T-cell (primary cell): Measurements from ENCODE around the gene NCKAP5L. TPM values are rescaled to one million over a fixed set of nuclear protein-coding genes. Genes with fewer than 3 reads are reported as not detected.

Experiments used
- ATAC-seq, 4 experiments: fragments of 200-7000 bp in 3 of 4; fragments of 150-1000 bp in 1 of 4; cut with Tn5 transposase; replicated peaks in 1 of 4; 1 replicate in 3 of 4; 2 replicates in 1 of 4; pipeline ENCODE4 v1.10.0; 2021; ENCODE audit warnings: moderate library complexity in 3 of 4, mild to moderate bottlenecking in 2 of 4, moderate number of reproducible peaks in 1 of 4
- CTCF ChIA-PET, 2 donors: fragments of 300-600 bp; sonication (Branson Sonifier 250); formaldehyde crosslinking; loops; one replicate each; lab custom pipeline; 2022; ENCODE audit warnings: antibody characterized with exemption in 2 of 2; lab: Charles Lee
- POLR2A ChIA-PET, 2 donors: fragments of 300-600 bp; sonication (Branson Sonifier 250); formaldehyde crosslinking; loops; one replicate each; lab custom pipeline; 2022; ENCODE audit warnings: antibody characterized with exemption in 2 of 2; lab: Charles Lee
- DNase-seq, 35 experiments: peaks; one replicate each; pipeline versions ENCODE4 v3.0.0 to v3.0.0-alpha.2; 2013 to 2023
- H3K27ac ChIP-seq: one replicate; pipeline ENCODE4 v1.5.1; 2013; ENCODE audit warnings: low read length
- H3K27me3 ChIP-seq, 2 experiments: replicated peaks in 1 of 2; 1 replicate in 1 of 2; 2 replicates in 1 of 2; pipeline versions ENCODE4 v1.6.1 to v1.7.0; 2013; ENCODE audit warnings: low read length in 1 of 2, mixed read lengths in 1 of 2; ENCODE audit not compliant: control insufficient read depth in 2 of 2, insufficient read depth in 2 of 2; ENCODE audit errors: extremely low read depth in 1 of 2
- H3K36me3 ChIP-seq, 2 donors: 1 replicate in 1 of 2; 2 replicates in 1 of 2; pipeline versions ENCODE4 v1.6.1 to v1.7.0; 2013; ENCODE audit warnings: low read length in 1 of 2; ENCODE audit not compliant: control insufficient read depth in 2 of 2, insufficient read depth in 1 of 2; ENCODE audit errors: extremely low read depth in 1 of 2
- H3K4me1 ChIP-seq, 2 experiments: 1 replicate in 1 of 2; 2 replicates in 1 of 2; pipeline versions ENCODE4 v1.6.1 to v1.7.0; 2013; ENCODE audit warnings: low read length in 2 of 2, mixed read lengths in 1 of 2; ENCODE audit not compliant: insufficient read depth in 2 of 2, control insufficient read depth in 1 of 2; ENCODE audit errors: extremely low read depth in 1 of 2
- H3K4me3 ChIP-seq, 2 donors: 1 replicate in 1 of 2; 2 replicates in 1 of 2; pipeline versions ENCODE4 v1.5.1 to v1.7.0; 2013; ENCODE audit warnings: mild to moderate bottlenecking in 2 of 2, low read length in 1 of 2, moderate library complexity in 1 of 2; ENCODE audit not compliant: control insufficient read depth in 1 of 2; ENCODE audit errors: extremely low read depth in 1 of 2
- H3K9me3 ChIP-seq: 2 replicates; pipeline ENCODE4 v1.7.0; 2013
- H3K27ac Mint-ChIP-seq, 2 donors: one replicate each; pipeline ENCODE4 v1.8.0; 2020 to 2021; ENCODE audit warnings: mild to moderate bottlenecking in 2 of 2, mixed read lengths in 2 of 2
- H3K27me3 Mint-ChIP-seq, 2 donors: one replicate each; pipeline ENCODE4 v1.8.0; 2021 to 2022; ENCODE audit warnings: mixed read lengths in 2 of 2
- H3K36me3 Mint-ChIP-seq: one replicate; pipeline ENCODE4 v1.8.0; 2021; ENCODE audit warnings: mixed read lengths
- H3K4me1 Mint-ChIP-seq, 3 donors: one replicate each; pipeline ENCODE4 v1.8.0; 2020 to 2022; ENCODE audit warnings: mixed read lengths in 3 of 3, mild to moderate bottlenecking in 1 of 3
- H3K4me3 Mint-ChIP-seq, 3 donors: one replicate each; pipeline ENCODE4 v1.8.0; 2020 to 2022; ENCODE audit warnings: mild to moderate bottlenecking in 3 of 3, mixed read lengths in 3 of 3, moderate library complexity in 3 of 3
- H3K9me3 Mint-ChIP-seq, 3 donors: one replicate each; pipeline ENCODE4 v1.8.0; 2020 to 2022; ENCODE audit warnings: mixed read lengths in 3 of 3
- WGBS: methylation state at CpG from one replicate; pipeline ENCODE4 v1.1.5; 2013; ENCODE audit warnings: missing lambda C conversion rate; ENCODE audit not compliant: insufficient coverage; 5-methylcytosine and 5-hydroxymethylcytosine counted together
- total RNA-seq, 35 experiments: library from RNA in 6 of 35; stranded (reverse) in 6 of 35; fragments of 120-200 nt in 1 of 35; gene quantifications; one replicate each; pipeline versions ENCODE4 v1.2.1 to v1.2.4 and lab custom pipeline; 2013 to 2026

NCKAP5L gene
- total RNA-seq, 5 donors from 2014 or later (not counting 1 experiment from before 2014, with no cell fraction given) = 11.1 to 12.9 (median 12.6) TPM

GRCh38 chr12:49748306-49748705 is 79.9 kb downstream of the NCKAP5L start:
- Histone ChIP-seq H3K4me1 (peaks cover 55 to 56% of the 10 kb centered on the region in 2 experiments), H3K36me3 (peaks cover 4 to 35% of the 10 kb centered on the region in 2 donors), H3K9me3 (no peaks in the 10 kb centered on the region), H3K27ac (no peak overlapping the region), H3K4me3 (no peak overlapping the region), H3K27me3 (no peaks in the 10 kb centered on the region)
- Mint-ChIP-seq H3K9me3 (no peaks in the 10 kb centered on the region), H3K4me3 (peak overlapping the region in 2 of 3 donors; percentile 39 to 67), H3K4me1 (peaks cover 92 to 95% (median 93%) of the 10 kb centered on the region in 3 donors), H3K36me3 (peaks cover 25% of the 10 kb centered on the region), H3K27me3 (no peaks in the 10 kb centered on the region), H3K27ac (peak overlapping the region in 1 of 2 donors; percentile 82)
- WGBS = no CpG with 5 or more reads among the region's 1 CpG
- POLR2A ChIA-PET = interaction anchor here (0.6 to 1.0 kb wide), 2 partner anchors 25 to 77 kb away, joined by 3 to 7 read pairs; no protein-coding TSS in a partner anchor
- CTCF ChIA-PET = interaction anchor here (0.6 to 1.4 kb wide), 3 partner anchors 14 to 263 kb away, joined by 3 to 6 read pairs (median 4); no protein-coding TSS in a partner anchor
- DNase-seq = no peak
- no peak for ATAC-seq

- Histone ChIP-seq H3K27ac (peak overlapping the region; percentile 96), H3K4me3 (no peak overlapping the region), H3K9me3 (no peaks in the 10 kb centered on the region), H3K36me3 (peaks cover 0 to 17% of the 10 kb centered on the region in 2 donors), H3K4me1 (peaks cover 52 to 55% of the 10 kb centered on the region in 2 experiments), H3K27me3 (no peaks in the 10 kb centered on the region)
- Mint-ChIP-seq H3K27me3 (no peaks in the 10 kb centered on the region), H3K4me3 (peak overlapping the region; percentile 29 to 87 (median 64)), H3K9me3 (no peaks in the 10 kb centered on the region), H3K4me1 (peaks cover 76 to 80% (median 76%) of the 10 kb centered on the region in 3 donors), H3K36me3 (peaks cover 14% of the 10 kb centered on the region), H3K27ac (peak overlapping the region; percentile 62 to 74)
- CTCF ChIA-PET = interaction anchor here (0.6 to 2.2 kb wide), 4 partner anchors 13 to 65 kb away, joined by 3 to 9 read pairs (median 6); no protein-coding TSS in a partner anchor
- POLR2A ChIA-PET = interaction anchor here in 1 of 2 donors (0.9 kb wide), 1 partner anchor 18 kb away, joined by 4 read pairs; no protein-coding TSS in a partner anchor
- WGBS = 57% methylated on average over 1 of the region's 3 CpGs
- DNase-seq = no peak
- ATAC-seq = no peak
Observed at GRCh38 chr12:49744363-49744885, 83.8 kb downstream of the NCKAP5L start.

- ATAC-seq (peak; percentile 57 to 73 (median 62)), DNase-seq (peak in 34 of 35 experiments; percentile 73 to 94 (median 90))
- H3K9me3 Mint-ChIP-seq = no peaks in the 10 kb centered on the region
- H3K4me3 Mint-ChIP-seq = peak overlapping the region; percentile 87 to 97 (median 92)
- no peaks in the 10 kb centered on the region for H3K27me3 Mint-ChIP-seq
- H3K4me1 ChIP-seq = peaks cover 36 to 39% of the 10 kb centered on the region in 2 experiments
- H3K27me3 ChIP-seq = no peaks in the 10 kb centered on the region
- ChIA-PET POLR2A (interaction anchor here (0.6 to 1.4 kb wide), 14 partner anchors 8 to 612 kb away, joined by 3 to 14 read pairs (median 6); partner anchors contain the start of gene COX14 (in 1 of the 2)), CTCF (interaction anchor here (0.6 to 2.7 kb wide), 37 partner anchors 8 to 897 kb away, joined by 3 to 57 read pairs (median 5); partner anchors contain the start of genes BCDIN3D (in 1 of the 2), COX14 (in 1 of the 2), NCKAP5L (in 1 of the 2) and PRPF40B (in 1 of the 2))
- peak overlapping the region; percentile 70 to 90 for H3K4me3 ChIP-seq
- H3K36me3 Mint-ChIP-seq = peaks cover 14% of the 10 kb centered on the region
- H3K27ac ChIP-seq = peak overlapping the region; percentile 96
- peaks cover 0 to 14% of the 10 kb centered on the region in 2 donors for H3K36me3 ChIP-seq
- H3K4me1 Mint-ChIP-seq = peaks cover 55 to 56% (median 56%) of the 10 kb centered on the region in 3 donors
- H3K27ac Mint-ChIP-seq = peak overlapping the region; percentile 97 to 99
- no peaks in the 10 kb centered on the region for H3K9me3 ChIP-seq
- under 1% methylated on average over 25 of the region's 35 CpGs for WGBS
Observed at GRCh38 chr12:49741882-49742620, 86.2 kb downstream of the NCKAP5L start.

Other genes starting within 250 kb of the NCKAP5L start
- gene FAM186B, start 222.8 kb downstream of the NCKAP5L start, total RNA-seq = under 1 TPM in 4 of 5 donors, not detected in 1; 0.32 to 0.65 (median 0.34) TPM
- gene PRPF40B, start 204.9 kb downstream of the NCKAP5L start, total RNA-seq = 10 to 100 TPM in 4 of 5 donors, 1 to 10 TPM in 1; 7.4 to 18.0 (median 16.5) TPM
- gene FMNL3, start 121.0 kb downstream of the NCKAP5L start, total RNA-seq = 10 to 100 TPM; 34.2 to 45.5 (median 41.1) TPM
- 100 to 1,000 TPM; 333 to 426 (median 401) TPM for gene TMBIM6, start 86.9 kb downstream of the NCKAP5L start, total RNA-seq
- 10 to 100 TPM in 3 of 5 donors, 1 to 10 TPM in 2; 4.7 to 12.8 (median 12.3) TPM for gene BCDIN3D, start 14.7 kb upstream of the NCKAP5L start, total RNA-seq
- under 1 TPM in 2 of 5 donors, not detected in 3; 0.25 to 0.30 TPM for gene FAIM2, start 75.5 kb upstream of the NCKAP5L start, total RNA-seq
- gene AQP2, start 122.3 kb upstream of the NCKAP5L start, total RNA-seq = not detected
- not detected for gene AQP5, start 133.5 kb upstream of the NCKAP5L start, total RNA-seq
- not detected for gene AQP6, start 144.5 kb upstream of the NCKAP5L start, total RNA-seq
- 10 to 100 TPM in 3 of 5 donors, 1 to 10 TPM in 2; 5.5 to 14.8 (median 13.9) TPM for gene RACGAP1, start 197.1 kb upstream of the NCKAP5L start, total RNA-seq
- 1 to 10 TPM; 1.6 to 9.1 (median 5.1) TPM for gene ASIC1, start 229.2 kb upstream of the NCKAP5L start, total RNA-seq